Measurements from ENCODE around the gene ZNF814.
"Not testable (repeated sequence)": the region's sequence is repeated elsewhere in the genome, so short reads cannot be mapped to it uniquely, and the experiment has no call there.

ZNF814 gene

GRCh38 chr19:57886046-57886445 is 2.8 kb downstream of the ZNF814 start:
- no peak for TF ChIP-seq CTCF (IDR thresholded peaks at IDR 0.05; ENCODE audit: low read depth, low read length)
- DNase-seq (ENCODE audit: low read depth, low spot score): no peak
- in situ Hi-C loops (cut with HindIII; ENCODE audit: low sequenced_read_pairs): no loop called here
- H3K4me3 ChIP-seq (ENCODE audit: low read depth, low read length): no peak overlapping the region

GRCh38 chr19:57873883-57874799 is 14.7 kb downstream of the ZNF814 start:
- DNase-seq (ENCODE audit: low read depth, low spot score); H3K4me3 ChIP-seq (ENCODE audit: low read depth, low read length); in situ Hi-C loops (cut with HindIII; ENCODE audit: low sequenced_read_pairs): not testable (repeated sequence)

- TF ChIP-seq CTCF (IDR thresholded peaks at IDR 0.05; ENCODE audit: low read depth, low read length): no peak
- DNase-seq (ENCODE audit: low read depth, low spot score): no peak
- in situ Hi-C loops (cut with HindIII; ENCODE audit: low sequenced_read_pairs): no loop called here
- no peak overlapping the region for H3K4me3 ChIP-seq (ENCODE audit: low read depth, low read length)
Measured at GRCh38 chr19:57872450-57872849, 16.4 kb downstream of the ZNF814 start.

GRCh38 chr19:57870225-57870624 is 18.6 kb downstream of the ZNF814 start:
- no peak for TF ChIP-seq CTCF (IDR thresholded peaks at IDR 0.05; ENCODE audit: low read depth, low read length)
- in situ Hi-C loops (cut with HindIII; ENCODE audit: low sequenced_read_pairs): no loop called here

GRCh38 chr19:57869655-57870054 is 19.2 kb downstream of the ZNF814 start:
- H3K4me3 ChIP-seq (ENCODE audit: low read depth, low read length); in situ Hi-C loops (cut with HindIII; ENCODE audit: low sequenced_read_pairs); DNase-seq (ENCODE audit: low read depth, low spot score): not testable (repeated sequence)

More at GRCh38 chr19:57870225-57870624, 18.6 kb downstream of the ZNF814 start:
- no peak for DNase-seq (ENCODE audit: low read depth, low spot score)
- no peak overlapping the region for H3K4me3 ChIP-seq (ENCODE audit: low read depth, low read length)

- in situ Hi-C loops (cut with HindIII; ENCODE audit: low sequenced_read_pairs): no loop called here
- H3K4me3 ChIP-seq (ENCODE audit: low read depth, low read length): no peak overlapping the region
- no peak for DNase-seq (ENCODE audit: low read depth, low spot score)
- no peak for TF ChIP-seq CTCF (IDR thresholded peaks at IDR 0.05; ENCODE audit: low read depth, low read length)
Measured at GRCh38 chr19:57867868-57868492, 20.9 kb downstream of the ZNF814 start.

GRCh38 chr19:57862351-57862750 is 26.5 kb downstream of the ZNF814 start:
- DNase-seq (ENCODE audit: low read depth, low spot score); H3K4me3 ChIP-seq (ENCODE audit: low read depth, low read length); in situ Hi-C loops (cut with HindIII; ENCODE audit: low sequenced_read_pairs): not testable (repeated sequence)

- DNase-seq (ENCODE audit: low read depth, low spot score); in situ Hi-C loops (cut with HindIII; ENCODE audit: low sequenced_read_pairs); H3K4me3 ChIP-seq (ENCODE audit: low read depth, low read length): not testable (repeated sequence)
Measured at GRCh38 chr19:57854117-57854516, 34.7 kb downstream of the ZNF814 start.

- H3K4me3 ChIP-seq (ENCODE audit: low read depth, low read length); DNase-seq (ENCODE audit: low read depth, low spot score); in situ Hi-C loops (cut with HindIII; ENCODE audit: low sequenced_read_pairs): not testable (repeated sequence)
Measured at GRCh38 chr19:57851812-57852603, 36.8 kb downstream of the ZNF814 start.

All from astrocyte of the spinal cord (primary cell).